ENCODE measurements around the gene PLPP4.
"Not testable (repeated sequence)": the region's sequence is repeated elsewhere in the genome, so short reads cannot be mapped to it uniquely, and the experiment has no call there.

The PLPP4 gene

DNA sequence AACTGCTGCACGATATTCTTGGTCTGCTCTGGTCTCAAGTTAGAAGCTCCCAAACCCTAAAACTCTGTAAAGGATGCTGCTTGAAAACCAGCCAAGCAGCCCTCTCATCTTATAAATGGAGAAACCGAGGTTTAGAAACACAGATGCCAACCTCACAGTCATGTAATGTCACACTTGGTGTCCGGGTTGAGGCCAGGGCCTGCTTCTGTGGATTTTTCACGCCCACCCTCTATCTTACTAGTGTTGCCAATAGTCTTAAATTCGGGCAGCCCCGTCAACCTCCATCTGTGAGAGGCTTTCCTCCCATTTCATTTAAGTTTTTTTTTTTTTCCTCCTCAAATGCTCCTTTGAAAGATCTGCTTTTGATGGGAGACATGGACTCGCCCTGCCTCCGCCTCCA, 28.9 kb downstream of the PLPP4 start:
- in situ Hi-C loops (cut with MboI; ENCODE audit: low sequenced_read_pairs): no loop called here

DNA sequence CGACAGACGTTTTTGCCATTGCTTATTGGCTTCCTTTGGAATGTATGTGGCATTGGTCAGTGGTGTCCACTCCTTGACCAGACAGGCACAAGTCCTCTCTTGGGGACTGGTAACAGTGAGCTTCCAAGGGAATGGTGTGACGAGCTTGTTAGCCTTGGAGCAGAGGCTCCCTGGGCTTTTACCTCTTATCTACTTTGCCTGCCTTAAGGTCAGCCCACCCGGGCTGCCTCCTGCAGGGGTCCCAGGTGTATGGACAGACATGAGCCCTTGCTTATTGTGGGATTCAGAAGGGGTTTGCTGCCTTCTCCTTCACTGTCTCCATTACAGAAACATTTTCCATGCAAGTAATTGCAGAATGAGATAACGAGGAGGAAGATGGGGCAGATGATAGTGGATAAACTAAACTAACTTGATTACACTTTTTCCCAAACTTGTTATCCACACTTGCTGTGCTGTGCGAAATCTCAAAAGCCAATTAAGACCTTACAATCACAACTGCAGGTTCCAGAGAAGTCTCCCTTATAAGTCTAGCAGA, 29.7 kb downstream of the PLPP4 start:
- in situ Hi-C loops (cut with MboI; ENCODE audit: low sequenced_read_pairs): no loop called here

DNA sequence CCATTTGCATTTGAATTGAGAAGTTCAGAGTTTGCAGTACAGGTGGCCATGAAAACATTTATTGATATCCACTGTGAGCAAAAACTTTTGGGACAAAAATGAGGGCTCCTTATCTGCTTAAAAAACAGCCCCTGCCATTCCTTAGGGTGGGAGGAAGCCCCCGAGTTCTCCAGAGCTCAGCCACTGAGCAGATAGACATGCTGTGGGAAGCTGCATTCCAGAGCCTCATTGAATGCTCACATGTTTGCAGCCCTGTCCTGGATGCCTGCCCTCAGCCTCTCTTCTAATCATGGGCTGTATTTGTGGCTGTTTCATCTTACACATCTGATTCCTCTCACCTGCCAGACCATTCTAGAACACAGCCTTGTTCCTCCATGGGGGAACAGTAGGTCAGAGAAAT, 33.3 kb downstream of the PLPP4 start:
- in situ Hi-C loops (cut with MboI; ENCODE audit: low sequenced_read_pairs): no loop called here

DNA sequence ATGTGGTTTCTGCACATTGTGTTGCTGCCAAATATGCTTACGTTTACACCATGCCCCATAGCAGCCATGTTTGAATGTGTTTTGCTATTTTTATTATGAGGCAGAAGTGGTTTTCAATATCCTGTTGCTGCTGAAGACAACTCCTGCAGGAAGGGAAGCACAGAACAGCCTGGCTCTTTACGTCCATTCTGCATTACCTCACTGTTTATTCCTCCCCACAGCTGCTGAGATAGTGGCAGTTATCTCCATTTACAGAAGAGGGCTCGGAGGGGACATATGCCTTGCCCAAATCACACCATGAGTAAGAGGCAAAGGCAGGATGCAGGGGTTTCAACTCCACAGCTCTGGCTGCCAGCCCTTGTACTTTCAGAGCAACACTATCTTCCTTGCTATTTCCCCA, 35.3 kb downstream of the PLPP4 start:
- in situ Hi-C loops (cut with MboI; ENCODE audit: low sequenced_read_pairs): no loop called here

DNA sequence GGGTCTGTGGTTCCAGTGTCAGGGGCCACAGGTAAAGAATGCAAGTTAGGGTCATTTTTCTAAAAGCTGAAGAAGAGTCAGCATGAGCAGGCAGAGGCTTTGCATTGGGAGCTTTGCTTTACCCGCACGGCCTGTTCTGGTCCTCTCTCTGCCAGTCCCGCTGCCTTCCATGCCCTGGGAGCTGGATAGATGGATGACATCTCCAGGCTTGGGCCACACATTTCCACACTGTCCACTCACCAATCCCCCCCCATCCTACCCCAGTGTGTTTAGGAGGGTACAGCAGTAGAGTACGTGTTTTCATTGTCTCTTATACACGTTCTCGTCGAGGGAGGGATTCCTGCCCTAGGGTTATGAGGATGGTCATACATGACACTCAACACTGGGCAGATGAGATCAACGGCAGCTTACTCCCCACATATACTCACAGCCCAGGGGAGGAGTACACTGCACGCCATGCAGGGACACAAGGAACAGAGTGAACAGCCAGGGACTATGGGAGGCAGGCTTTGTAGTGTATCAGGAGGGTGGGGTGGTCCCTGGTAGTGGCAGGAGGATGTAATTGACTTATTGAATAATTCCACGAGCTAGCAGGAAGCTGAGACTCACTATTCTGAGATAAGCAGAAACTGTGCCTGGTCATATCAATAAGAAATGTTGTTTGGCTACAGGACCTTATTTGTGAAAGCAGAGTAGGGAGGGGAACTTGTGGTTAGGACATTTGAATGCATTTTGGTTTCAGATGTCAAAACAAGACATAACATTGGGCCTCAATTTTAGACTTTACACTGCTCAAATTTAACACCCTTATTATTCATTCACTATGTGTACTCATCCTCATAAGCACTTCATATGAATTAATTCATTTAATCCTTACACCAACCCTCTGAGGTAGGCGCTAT, 36.6 kb downstream of the PLPP4 start:
- in situ Hi-C loops (cut with MboI; ENCODE audit: low sequenced_read_pairs): no loop called here

DNA sequence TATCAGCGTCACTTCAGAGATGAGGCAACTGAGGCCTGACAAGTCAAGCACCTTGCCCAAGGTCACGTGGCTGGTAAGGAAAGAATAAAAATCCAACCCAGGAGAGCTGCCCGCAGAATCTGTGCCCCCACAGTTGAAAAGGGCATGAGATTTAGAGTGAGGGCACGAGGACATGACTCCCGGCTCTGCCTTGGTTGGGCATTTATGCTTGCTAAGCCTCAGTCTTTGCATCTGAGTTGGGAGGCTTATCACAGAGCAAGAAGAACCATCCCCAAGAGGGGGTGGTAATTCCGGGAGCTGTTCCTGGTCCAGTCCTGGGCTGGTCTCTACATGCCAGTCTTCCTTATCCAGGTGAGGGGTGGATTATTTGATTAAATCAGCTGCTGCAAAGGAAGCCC, 37.3 kb downstream of the PLPP4 start:
- in situ Hi-C loops (cut with MboI; ENCODE audit: low sequenced_read_pairs): no loop called here

DNA sequence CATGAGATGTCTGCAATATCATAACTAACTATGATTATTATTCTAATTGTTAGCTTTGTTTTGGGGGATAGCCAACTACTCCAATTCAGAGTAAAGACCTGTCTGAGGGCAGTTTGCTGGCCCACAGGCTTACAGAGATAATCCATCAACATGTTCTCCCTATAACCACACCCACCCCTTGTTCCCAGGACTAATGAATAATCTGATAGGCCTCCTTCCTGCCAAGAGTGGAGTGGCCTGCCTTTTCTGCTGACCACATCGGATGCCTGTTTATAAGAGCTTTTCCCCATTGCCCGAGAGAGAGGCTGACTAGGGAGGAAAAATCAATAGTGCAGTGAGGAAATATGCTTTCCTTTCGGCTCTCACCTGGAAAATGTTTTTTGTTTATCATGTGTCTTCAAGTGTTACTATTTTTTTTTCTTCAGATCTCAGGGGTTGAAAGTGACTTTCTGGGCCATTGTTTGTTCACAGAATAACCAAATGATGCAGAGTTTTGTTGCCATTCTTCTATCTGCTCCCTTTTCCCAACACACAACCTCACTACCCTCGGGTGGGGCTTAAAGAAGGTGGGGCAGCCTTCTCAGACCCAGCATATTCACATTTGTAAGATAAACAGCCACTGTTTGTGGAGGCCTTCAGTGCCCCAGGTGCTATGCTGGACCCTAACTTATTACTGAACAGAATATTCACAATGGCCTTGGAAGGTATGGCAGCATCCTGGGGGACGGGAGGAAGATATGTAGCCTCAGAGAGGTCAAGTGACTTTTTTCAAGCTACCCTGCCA, 38.4 kb downstream of the PLPP4 start:
- in situ Hi-C loops (cut with MboI; ENCODE audit: low sequenced_read_pairs): no loop called here

DNA sequence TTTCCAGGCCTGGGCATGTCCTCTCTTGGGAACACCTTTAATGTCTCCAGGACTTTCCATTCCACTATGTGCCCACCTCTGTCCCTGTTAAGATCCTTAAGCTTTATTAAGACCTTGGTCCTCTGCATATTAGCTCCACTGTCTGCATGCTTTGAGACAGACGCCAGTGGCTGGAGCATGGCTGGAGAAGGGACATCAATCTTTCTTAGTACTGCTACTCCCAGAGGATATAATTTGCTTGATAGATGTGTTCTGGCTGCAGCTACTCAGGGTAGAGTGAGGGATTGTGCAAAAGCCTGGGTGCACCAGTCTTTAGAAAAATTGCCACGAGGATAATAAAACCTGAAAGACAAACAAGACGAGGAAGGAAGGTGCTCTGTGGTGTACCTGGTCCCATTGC, 42.9 kb downstream of the PLPP4 start:
- in situ Hi-C loops (cut with MboI; ENCODE audit: low sequenced_read_pairs): no loop called here

DNA sequence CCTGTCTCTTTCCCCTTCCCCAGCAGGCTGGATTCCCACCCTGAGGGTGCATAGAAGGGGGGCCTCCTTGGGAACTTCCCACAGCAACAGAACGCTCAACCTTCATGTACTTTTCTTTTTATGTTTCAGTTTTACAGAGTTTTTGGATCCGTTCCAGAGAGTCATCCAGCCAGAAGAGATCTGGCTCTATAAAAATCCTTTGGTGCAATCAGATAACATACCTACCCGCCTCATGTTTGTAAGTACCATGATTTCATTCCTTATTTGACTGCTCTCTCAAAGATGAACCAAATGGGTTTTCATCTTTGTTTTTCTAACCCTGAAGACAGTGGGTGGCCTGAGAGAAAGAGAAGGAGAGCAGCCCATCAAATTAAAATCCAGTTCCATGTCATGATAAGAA, 46.7 kb downstream of the PLPP4 start:
- in situ Hi-C loops (cut with MboI; ENCODE audit: low sequenced_read_pairs): no loop called here

DNA sequence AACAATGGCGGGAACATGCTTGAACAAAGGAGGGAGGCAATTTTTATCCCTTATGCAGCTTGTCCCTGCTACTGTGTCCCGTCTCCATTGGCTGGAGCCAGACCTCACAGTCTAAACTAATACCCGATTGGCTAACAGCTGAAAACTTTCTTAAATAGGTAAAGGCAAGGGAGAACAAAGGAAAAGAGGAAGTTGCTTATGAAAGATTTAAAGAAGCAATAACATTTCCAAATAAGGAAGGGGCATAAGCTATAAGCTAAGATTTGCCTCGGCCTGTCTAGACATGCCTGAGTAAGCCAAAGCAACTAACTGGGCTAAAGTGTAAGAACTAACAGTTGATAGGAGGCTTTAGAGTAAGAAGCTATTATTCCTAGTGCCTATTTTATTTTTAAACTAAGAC, 47.2 kb downstream of the PLPP4 start:
- in situ Hi-C loops (cut with MboI; ENCODE audit: low sequenced_read_pairs): not testable (repeated sequence)

DNA sequence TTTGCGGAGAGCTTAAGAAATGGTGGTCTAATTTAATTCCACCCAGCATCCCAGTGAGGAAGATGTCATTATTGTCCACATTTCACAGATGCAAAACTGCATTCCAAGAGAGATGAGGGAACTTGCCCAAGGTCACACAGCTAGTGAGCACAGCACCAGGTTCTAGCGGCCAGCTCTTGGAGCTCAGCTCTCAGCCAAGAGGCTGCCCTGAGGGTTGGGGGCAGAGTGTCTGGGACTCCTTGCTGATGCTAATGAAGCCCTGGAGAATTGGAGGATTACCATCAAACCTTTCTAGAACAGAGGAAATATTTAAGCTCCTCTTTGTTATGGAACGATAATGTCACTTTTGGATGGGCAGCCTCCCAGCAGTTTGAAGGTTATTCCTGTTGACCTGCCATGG, 48.0 kb downstream of the PLPP4 start:
- in situ Hi-C loops (cut with MboI; ENCODE audit: low sequenced_read_pairs): no loop called here

DNA sequence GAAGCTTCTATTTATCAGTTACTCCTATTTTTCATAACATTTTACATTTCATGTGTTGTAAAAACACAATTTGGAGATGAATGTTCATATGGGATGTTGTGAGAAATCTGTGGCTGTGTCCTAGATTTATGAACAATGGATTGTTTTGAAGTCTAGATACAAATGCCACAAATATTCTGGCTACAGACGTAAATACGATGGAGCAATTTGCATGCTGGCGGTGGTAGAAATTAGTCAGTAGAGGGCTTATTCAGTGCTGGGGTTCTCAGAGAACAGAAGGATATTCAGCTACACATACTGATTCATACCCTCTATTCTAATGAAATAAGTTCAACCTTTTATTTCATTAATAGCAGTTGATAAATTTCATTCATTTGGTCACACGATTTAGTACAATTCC, 48.8 kb downstream of the PLPP4 start:
- in situ Hi-C loops (cut with MboI; ENCODE audit: low sequenced_read_pairs): no loop called here

DNA sequence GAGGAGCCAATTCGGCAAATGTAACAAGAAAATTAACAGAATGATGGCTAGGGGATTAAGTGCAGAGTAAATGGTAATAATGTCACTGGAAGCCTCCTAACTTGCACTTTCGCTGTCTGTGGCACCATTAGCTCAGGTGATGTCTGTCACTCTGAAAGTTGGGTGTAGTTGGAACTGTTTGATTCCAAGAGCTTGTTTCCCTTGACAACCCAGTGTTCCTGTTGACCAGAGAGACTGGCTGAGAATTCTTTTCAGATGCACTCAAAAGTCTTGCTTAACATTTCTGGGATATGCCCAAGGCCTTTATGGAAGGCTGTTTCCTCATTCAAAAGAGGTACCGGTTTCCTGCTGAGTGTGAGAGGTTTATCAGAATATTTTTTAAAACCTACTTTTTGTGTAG, 49.6 kb downstream of the PLPP4 start:
- in situ Hi-C loops (cut with MboI; ENCODE audit: low sequenced_read_pairs): no loop called here

DNA sequence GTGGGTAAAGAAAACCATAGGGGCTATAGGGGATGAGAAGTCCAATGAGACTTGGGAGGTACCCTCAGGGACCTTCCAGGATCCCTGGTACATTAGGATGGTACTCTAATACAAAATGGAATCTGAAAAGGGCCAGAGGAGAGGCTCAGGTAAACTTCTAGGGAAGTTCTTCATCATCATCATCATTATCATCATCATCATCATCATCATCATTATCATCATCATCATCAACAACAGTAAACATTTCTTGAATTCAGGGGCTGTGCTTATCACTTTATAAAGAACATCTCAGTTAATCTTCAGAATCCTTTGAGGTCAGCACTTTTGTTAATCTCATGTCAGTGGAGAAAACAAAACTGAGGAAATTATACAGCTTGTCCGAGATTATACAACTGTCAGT, 50.1 kb downstream of the PLPP4 start:
- in situ Hi-C loops (cut with MboI; ENCODE audit: low sequenced_read_pairs): no loop called here

DNA sequence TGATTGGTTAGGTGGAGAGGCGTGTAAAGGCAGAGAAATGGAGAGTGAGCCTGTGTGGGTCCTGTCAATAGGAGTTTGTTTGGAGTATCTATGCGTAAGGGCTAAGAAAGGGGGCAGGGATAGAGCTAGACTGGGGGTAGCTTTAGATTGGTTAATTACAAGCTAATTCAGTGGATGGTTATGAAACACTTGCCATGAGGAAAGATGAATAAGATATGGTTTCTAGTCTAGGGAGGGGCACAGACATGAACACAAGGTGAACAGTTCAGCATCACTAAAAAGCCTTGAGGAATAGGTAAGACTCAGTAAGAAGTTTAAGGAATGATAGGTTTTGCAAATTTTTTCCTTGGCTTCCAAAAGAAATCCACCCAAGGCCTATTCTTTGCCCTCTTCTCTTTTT, 50.6 kb downstream of the PLPP4 start:
- in situ Hi-C loops (cut with MboI; ENCODE audit: low sequenced_read_pairs): no loop called here

DNA sequence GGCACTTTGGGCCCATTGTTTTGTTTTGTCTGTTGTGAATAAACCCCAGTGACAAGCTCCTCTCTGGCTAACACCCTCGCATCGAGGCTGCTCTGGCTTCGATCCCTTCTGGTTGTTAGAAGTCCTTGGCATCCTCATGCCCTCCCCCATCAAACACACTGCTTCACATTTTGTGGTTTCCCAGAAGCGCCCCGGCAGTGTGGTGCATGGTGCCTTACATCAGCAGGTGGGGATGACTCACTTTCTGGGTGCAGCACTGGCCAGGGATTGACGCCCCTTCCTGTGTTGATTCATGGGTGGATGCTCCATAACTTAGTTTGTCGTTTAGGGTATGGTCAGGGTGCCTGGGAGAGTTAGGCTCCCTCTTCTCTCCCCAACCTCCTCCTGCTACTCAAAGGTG, 51.4 kb downstream of the PLPP4 start:
- in situ Hi-C loops (cut with MboI; ENCODE audit: low sequenced_read_pairs): no loop called here

DNA sequence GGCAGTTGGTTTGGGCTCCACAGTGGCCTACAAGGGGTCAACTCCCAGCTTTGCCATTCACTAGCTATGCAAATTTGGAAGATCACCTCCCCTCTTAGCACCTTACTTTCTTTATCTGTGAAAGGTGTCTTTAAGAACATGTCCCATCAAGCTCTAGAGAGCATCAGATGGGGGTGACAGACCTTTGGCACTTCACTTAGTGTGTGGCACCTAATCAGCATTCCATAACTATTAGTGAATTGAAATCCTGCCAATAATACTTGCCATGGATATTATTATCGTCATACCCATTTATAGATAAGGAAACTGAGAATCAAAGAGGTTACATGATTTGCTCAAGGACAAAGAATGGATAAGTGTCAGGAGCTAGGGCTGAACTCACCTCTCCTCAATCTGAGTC, 51.9 kb downstream of the PLPP4 start:
- in situ Hi-C loops (cut with MboI; ENCODE audit: low sequenced_read_pairs): no loop called here

DNA sequence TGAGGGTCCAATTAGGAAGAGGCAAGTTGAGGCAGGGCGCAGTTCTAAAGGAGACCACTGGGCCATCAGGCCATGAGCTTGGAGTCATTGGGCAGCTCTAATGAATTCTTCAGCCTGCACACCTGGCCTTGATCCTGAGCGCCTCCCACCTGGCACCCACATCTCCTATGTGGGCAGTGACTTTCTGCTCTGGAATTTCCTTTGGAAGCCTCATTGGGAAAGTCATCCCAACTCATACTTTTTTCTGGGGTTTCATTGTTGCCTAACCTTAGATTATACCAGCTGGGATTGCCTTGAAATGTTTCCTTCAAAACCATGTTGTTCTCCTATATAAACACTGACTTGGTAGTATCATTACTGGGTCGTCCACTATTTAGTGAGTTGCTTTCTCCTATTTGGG, 54.1 kb downstream of the PLPP4 start:
- in situ Hi-C loops (cut with MboI; ENCODE audit: low sequenced_read_pairs): no loop called here

DNA sequence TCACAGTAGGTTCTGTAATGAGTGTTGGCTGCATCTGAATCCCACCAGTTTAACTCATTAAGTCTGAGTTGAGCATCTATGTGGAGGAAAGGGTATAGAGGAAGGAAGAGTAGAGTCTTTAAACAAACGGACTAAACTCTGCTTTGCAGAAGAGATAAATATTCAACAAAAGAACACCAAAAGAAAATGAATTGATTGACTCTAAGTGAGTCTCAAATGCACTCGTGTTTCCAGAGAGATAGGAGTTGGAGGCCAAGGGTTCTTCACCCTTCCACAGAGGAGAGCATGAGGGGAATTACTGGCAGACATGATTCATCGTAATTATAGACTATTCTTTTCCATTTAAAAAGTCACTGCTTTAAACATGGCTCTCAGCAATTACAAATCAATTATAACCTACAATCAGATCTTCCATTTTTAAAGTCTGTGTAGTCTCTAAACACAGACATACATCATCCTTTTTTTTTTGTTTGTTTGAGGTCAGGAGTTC, 56.3 kb downstream of the PLPP4 start:
- in situ Hi-C loops (cut with MboI; ENCODE audit: low sequenced_read_pairs): no loop called here

DNA sequence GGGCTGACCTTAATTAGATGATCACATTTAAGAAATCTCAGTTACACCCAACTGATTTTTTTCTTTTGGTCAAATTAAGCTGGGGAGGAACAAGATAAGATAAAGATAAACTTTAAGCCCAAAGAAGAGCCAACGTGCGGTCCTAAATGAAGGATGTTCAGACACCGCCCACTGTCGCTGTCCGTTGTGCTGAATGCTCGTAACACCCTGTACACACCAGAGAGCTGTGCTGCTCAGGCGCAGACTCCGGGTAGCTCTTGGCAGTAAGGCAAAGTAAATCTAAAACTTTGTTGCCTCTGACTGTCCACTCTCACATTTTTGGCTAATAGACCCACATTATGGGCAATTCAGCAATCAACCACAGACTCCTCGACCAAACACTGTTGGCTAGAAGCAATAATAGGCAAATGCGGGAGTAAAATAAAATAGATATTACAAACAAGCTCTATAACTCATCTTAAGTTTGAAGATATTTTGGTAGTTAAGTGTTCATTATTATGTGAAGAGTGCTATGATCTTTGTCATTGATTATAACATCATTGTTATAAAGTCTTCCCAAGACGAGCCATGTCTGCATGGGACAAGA, 57.1 kb downstream of the PLPP4 start:
- in situ Hi-C loops (cut with MboI; ENCODE audit: low sequenced_read_pairs): no loop called here

DNA sequence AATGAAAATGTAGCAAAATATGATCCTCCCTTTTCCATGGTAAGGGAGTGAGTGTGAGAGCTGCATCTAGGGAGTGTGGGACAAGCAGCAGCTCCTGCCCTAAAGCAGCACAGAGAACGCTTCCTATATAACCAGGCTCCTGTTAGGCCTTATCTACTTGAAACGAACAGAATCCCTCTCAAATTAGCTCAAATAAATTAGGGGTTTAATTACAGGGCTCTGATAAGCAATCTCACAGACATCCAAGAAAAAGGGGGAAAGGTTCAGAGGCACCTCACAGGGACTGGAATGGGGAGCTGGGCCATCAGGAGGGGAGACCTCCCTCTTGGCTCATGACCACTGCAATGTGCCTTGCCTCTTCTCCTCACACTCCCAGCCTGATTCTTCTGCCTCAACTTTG, 57.9 kb downstream of the PLPP4 start:
- in situ Hi-C loops (cut with MboI; ENCODE audit: low sequenced_read_pairs): no loop called here

DNA sequence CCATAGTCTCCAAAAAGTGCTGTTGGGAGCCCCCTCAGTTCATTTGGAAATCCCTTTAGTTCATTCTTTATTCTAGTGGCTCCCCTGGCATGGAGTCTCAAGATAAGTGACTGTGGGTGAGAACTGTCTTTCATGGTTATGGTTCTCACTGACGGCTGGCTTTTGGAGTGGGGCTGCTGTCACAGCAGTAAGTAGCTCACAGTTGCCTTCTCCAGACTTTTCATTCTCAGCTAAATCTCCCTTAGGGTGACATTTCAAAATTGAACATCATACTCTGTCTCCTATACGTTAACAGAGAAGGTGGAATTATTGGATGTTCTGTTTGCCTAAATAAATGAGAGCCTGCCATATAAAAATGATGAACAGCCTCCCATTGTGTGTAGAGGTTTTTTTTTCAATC, 58.7 kb downstream of the PLPP4 start:
- in situ Hi-C loops (cut with MboI; ENCODE audit: low sequenced_read_pairs): no loop called here
